Suprapubic skin (tissue), 4 donors: ENCODE measurements around the gene ECT2.
"Not testable (repeated sequence)": the region's sequence is repeated elsewhere in the genome, so short reads cannot be mapped to it uniquely, and the experiment has no call there.

Source experiments
- EP300 ChIP-seq: sonication (generic); formaldehyde crosslinking; IDR thresholded peaks from one replicate; pipeline ENCODE4 v1.6.1; 2017; ENCODE audit warnings: antibody characterized with exemption
- POLR2A ChIP-seq, 2 donors: fragments of 450-650 bp; IDR thresholded peaks; one replicate each; pipeline ENCODE4 v1.6.1; 2017; ENCODE audit warnings: antibody characterized with exemption in 2 of 2, mild to moderate bottlenecking in 2 of 2, moderate library complexity in 2 of 2
- POLR2AphosphoS5 ChIP-seq, 3 donors: sonication (generic); formaldehyde crosslinking; IDR thresholded peaks; one replicate each; pipeline ENCODE4 v1.6.1; 2017; ENCODE audit warnings: antibody characterized with exemption in 3 of 3
- TF ChIP-seq, protein P1 (sequence below), 2 donors: fragments of 200-600 bp in 1 of 2; fragments of 450-650 bp in 1 of 2; sonication (generic) in 1 of 2; IDR thresholded peaks; one replicate each; pipeline ENCODE4 v1.5.1; 2016 to 2019; ENCODE audit warnings: antibody characterized with exemption in 2 of 2, mild to moderate bottlenecking in 1 of 2, moderate library complexity in 1 of 2

DNA sequence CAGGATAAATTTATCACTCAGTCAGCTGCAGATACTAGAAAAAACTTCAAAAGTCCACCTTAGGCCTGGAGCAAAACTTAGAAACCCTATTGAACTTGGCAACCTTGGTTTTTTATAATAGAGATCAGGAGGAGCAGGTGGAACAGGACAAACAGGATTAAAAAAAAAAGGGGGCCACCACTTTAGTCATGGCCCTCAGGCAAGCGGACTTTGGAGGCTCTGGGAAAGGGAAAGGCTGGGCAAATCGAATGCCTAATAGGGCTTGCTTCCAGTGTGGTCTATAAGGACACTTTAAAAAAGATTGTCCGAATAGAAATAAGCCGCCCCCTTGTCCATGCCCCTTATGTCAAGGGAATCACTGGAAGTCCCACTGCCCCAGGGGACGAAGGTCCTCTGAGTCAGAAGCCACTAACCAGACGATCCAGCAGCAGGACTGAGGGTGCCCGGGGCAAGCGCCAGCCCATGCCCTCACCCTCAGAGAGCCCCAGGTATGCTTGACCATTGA lies 27.9 kb upstream of the ECT2 start:
- not testable (repeated sequence) for TF ChIP-seq POLR2A (IDR thresholded peaks at IDR 0.05); POLR2AphosphoS5 (IDR thresholded peaks at IDR 0.05); EP300
- TF ChIP-seq, protein P1, sequence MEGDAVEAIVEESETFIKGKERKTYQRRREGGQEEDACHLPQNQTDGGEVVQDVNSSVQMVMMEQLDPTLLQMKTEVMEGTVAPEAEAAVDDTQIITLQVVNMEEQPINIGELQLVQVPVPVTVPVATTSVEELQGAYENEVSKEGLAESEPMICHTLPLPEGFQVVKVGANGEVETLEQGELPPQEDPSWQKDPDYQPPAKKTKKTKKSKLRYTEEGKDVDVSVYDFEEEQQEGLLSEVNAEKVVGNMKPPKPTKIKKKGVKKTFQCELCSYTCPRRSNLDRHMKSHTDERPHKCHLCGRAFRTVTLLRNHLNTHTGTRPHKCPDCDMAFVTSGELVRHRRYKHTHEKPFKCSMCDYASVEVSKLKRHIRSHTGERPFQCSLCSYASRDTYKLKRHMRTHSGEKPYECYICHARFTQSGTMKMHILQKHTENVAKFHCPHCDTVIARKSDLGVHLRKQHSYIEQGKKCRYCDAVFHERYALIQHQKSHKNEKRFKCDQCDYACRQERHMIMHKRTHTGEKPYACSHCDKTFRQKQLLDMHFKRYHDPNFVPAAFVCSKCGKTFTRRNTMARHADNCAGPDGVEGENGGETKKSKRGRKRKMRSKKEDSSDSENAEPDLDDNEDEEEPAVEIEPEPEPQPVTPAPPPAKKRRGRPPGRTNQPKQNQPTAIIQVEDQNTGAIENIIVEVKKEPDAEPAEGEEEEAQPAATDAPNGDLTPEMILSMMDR (IDR thresholded peaks at IDR 0.05), result not testable (repeated sequence)
